Skeletal muscle tissue (tissue), 4 donors: Measurements from ENCODE around the gene UQCRC2. TPM values are rescaled to one million over a fixed set of nuclear protein-coding genes. Genes with fewer than 3 reads are reported as not detected.

Experiments used
- H3K27ac ChIP-seq: one replicate; pipeline ENCODE4 v1.7.0; 2013; ENCODE audit warnings: mild to moderate bottlenecking, low read depth, low read length, inconsistent platforms
- H3K27me3 ChIP-seq, 3 donors: one replicate each; pipeline ENCODE4 v1.7.0; 2013; ENCODE audit warnings: low read length in 3 of 3; ENCODE audit not compliant: control insufficient read depth in 3 of 3, insufficient read depth in 3 of 3
- H3K36me3 ChIP-seq, 3 donors: one replicate each; pipeline ENCODE4 v1.7.0; 2013; ENCODE audit warnings: low read length in 3 of 3; ENCODE audit not compliant: control insufficient read depth in 3 of 3, insufficient read depth in 3 of 3
- H3K4me1 ChIP-seq, 3 donors: one replicate each; pipeline ENCODE4 v1.7.0; 2013; ENCODE audit warnings: low read length in 3 of 3, mild to moderate bottlenecking in 3 of 3; ENCODE audit not compliant: control insufficient read depth in 3 of 3, insufficient read depth in 3 of 3
- H3K4me3 ChIP-seq, 3 donors: one replicate each; pipeline ENCODE4 v1.7.0; 2013; ENCODE audit warnings: low read length in 3 of 3
- H3K9ac ChIP-seq, 3 donors: one replicate each; pipeline ENCODE4 v1.7.0; 2013; ENCODE audit warnings: low read length in 3 of 3, mild to moderate bottlenecking in 3 of 3, moderate library complexity in 2 of 3, low read depth in 1 of 3
- H3K9me3 ChIP-seq, 3 donors: one replicate each; pipeline ENCODE4 v1.7.0; 2013; ENCODE audit warnings: low read length in 3 of 3; ENCODE audit not compliant: control insufficient read depth in 3 of 3
- total RNA-seq: library from RNA; depleted of rRNA; stranded (reverse); fragments of >200 nt; gene quantifications from one replicate; pipeline ENCODE4 v1.2.3, GENCODE V29; 2014
- donor health status: Osteomylitis.

Gene UQCRC2
- total RNA-seq, 1 donor from 2014 or later, result 449 TPM

DNA sequence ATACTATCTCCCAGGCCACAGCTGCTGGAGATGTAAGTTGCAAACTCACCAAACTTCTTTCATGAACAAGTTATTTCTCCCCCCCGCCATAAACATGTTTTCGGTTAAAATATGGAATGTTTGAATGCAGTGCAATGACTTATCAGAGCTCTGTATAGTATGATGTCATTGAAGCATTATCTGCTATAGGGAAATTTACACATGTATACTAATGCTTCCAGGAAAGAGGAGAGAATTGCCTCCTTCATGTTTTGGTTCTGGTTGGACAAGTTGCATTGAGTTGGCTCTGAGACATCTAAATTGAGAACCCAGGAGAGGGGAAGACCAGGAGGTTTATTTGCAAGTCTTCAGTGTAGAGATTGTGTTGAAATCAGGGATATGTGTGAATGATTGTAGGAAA lies 20.8 kb downstream of the UQCRC2 start:
- Histone ChIP-seq H3K9me3 (no peaks in the 10 kb centered on the region), H3K36me3 (peaks cover 72 to 95% (median 91%) of the 10 kb centered on the region in 3 donors), H3K4me3 (no peak overlapping the region)

DNA sequence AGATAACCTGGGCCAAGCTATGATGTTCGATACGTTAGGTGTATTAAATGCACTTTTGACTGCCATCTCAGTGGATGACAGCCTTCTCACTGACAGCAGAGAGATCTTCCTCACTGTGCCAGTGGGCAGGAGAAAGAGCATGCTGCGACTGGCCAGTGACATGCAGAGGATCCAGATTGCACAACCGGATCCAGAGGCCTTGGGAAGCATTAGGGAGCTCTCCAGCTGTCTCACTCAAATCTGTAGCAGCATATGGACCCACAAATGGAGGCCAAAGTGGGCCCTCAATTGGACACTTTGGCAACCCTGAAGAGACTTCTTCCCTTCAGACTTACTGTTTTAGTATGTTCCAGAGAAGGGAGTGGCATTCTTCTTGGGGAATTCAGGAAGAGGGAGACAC lies 26.9 kb downstream of the UQCRC2 start:
- Histone ChIP-seq H3K9ac (no peak overlapping the region), H3K9me3 (no peaks in the 10 kb centered on the region), H3K4me1 (no peaks in the 10 kb centered on the region), H3K27me3 (no peaks in the 10 kb centered on the region), H3K4me3 (no peak overlapping the region), H3K36me3 (peaks cover 82 to 95% (median 93%) of the 10 kb centered on the region in 3 donors), H3K27ac (no peak overlapping the region)

More for the DNA sequence above, 20.8 kb downstream of the UQCRC2 start:
- Histone ChIP-seq H3K4me1 (no peaks in the 10 kb centered on the region), H3K27me3 (no peaks in the 10 kb centered on the region), H3K27ac (no peak overlapping the region), H3K9ac (no peak overlapping the region)

DNA sequence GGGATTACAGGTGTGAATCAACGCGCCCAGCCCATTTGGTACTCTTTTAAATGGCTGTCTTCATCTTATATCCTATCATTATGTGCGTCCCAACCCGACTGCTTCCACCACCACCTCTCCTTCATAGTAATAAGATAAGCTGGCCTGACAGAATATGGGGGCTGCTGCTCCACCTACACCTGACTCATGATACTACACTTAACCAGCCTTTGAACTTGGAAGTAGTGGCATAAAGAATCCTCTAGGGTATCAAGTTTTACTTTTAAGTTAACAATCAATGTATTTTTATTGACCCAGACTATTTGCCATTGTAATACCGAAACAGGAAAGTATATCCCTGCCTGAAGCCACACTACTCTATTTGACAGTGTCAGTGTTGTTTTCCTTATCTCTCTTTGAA lies 28.9 kb downstream of the UQCRC2 start:
- peaks cover 62 to 78% (median 75%) of the 10 kb centered on the region in 3 donors for H3K36me3 ChIP-seq
- H3K9ac ChIP-seq, result no peak overlapping the region
- no peak overlapping the region for H3K27ac ChIP-seq
- H3K4me3 ChIP-seq, result no peak overlapping the region
- no peaks in the 10 kb centered on the region for H3K4me1 ChIP-seq
- no peaks in the 10 kb centered on the region for H3K9me3 ChIP-seq
- no peaks in the 10 kb centered on the region for H3K27me3 ChIP-seq

DNA sequence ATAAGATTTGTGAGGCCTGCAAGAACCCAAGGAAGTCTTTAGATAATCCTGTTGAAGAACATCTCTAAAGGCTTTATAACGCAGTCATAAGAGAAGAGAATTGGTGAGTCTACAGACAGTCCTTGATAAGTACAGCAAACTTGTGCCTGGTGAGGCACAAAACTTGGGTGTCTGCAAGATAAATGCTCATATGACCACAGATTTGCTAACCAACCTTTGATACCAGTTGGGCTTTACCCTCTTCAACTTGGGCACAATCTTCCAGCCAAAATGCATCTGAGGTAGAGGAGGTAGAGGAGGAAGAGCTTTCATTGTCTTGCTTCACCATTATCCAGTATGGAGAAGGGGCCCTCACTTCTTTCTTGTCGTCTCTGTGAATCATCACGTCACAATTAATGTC lies 30.9 kb downstream of the UQCRC2 start:
- Histone ChIP-seq H3K9me3 (no peaks in the 10 kb centered on the region), H3K4me1 (peaks cover 0 to 3% (median 2%) of the 10 kb centered on the region in 3 donors), H3K27me3 (no peaks in the 10 kb centered on the region), H3K4me3 (no peak overlapping the region), H3K9ac (no peak overlapping the region), H3K36me3 (peaks cover 46 to 59% (median 58%) of the 10 kb centered on the region in 3 donors), H3K27ac (no peak overlapping the region)

DNA sequence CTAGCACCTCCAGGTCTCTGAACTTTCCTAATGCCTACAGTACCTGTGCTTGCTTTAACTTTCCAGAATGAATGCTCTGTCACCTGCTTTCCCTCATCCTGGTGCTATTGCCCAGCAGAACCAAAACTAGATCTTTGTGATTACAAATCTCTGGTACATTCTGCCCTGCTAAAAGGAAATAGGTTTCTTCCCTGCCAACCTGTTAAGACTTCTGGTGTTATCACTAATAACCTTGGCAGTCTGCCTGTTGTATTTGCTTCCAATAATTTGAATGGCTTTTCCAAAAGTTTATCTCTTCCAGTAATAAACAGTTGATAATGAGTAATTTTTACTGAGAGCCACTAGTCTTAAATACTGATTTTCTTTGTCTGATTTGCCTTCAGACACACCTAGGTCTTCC lies 32.4 kb downstream of the UQCRC2 start:
- Histone ChIP-seq H3K27me3 (no peaks in the 10 kb centered on the region), H3K4me1 (peaks cover 7 to 15% (median 9%) of the 10 kb centered on the region in 3 donors), H3K9me3 (no peaks in the 10 kb centered on the region), H3K9ac (no peak overlapping the region), H3K27ac (no peak overlapping the region), H3K4me3 (no peak overlapping the region), H3K36me3 (peaks cover 32 to 44% (median 44%) of the 10 kb centered on the region in 3 donors)

DNA sequence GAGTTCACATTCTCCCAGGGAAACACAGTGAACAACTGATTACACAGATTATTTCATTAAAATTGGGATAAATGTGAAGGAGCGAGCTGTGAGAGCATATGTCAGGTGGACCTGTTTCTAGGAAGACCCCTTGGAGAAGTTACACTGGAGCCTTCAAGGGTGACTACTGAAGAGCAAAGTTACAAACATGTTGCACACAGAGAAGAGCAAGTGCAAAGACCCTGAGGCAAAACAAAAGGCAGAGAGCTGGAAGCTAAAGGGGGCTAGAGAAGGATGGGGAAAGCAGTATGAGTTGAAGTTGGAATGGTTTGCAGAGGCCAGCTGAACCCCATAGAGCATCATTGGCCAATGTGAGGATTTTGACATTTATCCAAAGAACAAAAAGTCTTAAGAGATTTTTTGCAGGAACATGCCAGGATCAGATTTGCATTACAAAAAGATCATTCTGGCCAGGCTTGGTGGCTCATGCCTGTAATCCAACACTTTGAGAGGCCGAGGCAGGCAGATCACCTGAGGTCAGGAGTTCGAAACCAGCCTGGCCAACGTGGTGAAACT lies 33.6 kb downstream of the UQCRC2 start:
- Histone ChIP-seq H3K36me3 (peaks cover 23 to 33% (median 31%) of the 10 kb centered on the region in 3 donors), H3K4me3 (no peak overlapping the region), H3K9ac (no peak overlapping the region), H3K27ac (no peak overlapping the region), H3K4me1 (peaks cover 9 to 15% (median 14%) of the 10 kb centered on the region in 3 donors), H3K27me3 (no peaks in the 10 kb centered on the region), H3K9me3 (no peaks in the 10 kb centered on the region)

DNA sequence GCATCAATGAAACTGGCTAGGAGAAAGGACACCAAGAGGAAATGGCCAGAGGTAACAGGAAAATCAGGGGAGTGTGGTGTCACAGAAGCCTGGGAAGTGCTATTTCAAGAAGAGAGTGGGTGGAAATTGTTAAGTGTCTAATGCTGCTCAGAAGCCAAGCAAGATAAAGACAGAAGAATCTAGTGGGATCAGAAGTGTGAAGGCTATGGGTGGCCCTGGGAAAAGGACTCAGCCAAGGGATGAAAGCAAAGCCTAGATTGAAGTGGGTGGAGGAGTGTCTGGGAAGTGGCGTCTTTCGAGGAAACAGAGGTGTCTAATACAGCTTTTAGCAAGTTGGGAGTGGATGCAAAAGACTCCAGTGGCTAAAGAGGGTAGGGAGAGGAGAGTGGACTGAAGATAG lies 34.3 kb downstream of the UQCRC2 start:
- Histone ChIP-seq H3K9ac (no peak overlapping the region), H3K4me1 (peaks cover 9 to 15% (median 14%) of the 10 kb centered on the region in 3 donors), H3K9me3 (no peaks in the 10 kb centered on the region), H3K4me3 (no peak overlapping the region), H3K36me3 (peaks cover 16 to 26% (median 26%) of the 10 kb centered on the region in 3 donors), H3K27ac (no peak overlapping the region), H3K27me3 (no peaks in the 10 kb centered on the region)

DNA sequence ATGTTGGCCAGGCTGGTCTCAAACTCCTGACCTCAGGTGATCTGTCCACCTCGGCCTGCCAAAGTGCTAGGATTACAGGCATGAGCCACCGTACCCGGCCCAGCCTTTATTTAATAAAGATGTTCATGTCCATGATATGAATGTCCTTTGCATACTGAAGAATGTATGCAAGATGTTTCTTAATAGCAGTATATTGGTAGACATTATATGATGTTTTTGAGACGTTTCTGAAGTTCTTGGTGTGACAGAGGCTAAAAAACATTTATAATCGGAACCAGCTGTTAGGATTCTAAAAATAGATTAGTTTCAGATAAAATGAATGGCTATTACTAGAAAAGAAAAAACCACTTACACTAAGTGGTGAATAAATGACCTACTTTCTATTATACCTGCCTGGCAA lies 36.0 kb downstream of the UQCRC2 start:
- H3K27me3 ChIP-seq, result no peaks in the 10 kb centered on the region
- no peak overlapping the region for H3K27ac ChIP-seq
- H3K9ac ChIP-seq, result no peak overlapping the region
- peaks cover 9 to 15% (median 14%) of the 10 kb centered on the region in 3 donors for H3K4me1 ChIP-seq
- H3K9me3 ChIP-seq, result no peaks in the 10 kb centered on the region
- no peak overlapping the region for H3K4me3 ChIP-seq
- H3K36me3 ChIP-seq, result peaks cover 4 to 12% (median 10%) of the 10 kb centered on the region in 3 donors

DNA sequence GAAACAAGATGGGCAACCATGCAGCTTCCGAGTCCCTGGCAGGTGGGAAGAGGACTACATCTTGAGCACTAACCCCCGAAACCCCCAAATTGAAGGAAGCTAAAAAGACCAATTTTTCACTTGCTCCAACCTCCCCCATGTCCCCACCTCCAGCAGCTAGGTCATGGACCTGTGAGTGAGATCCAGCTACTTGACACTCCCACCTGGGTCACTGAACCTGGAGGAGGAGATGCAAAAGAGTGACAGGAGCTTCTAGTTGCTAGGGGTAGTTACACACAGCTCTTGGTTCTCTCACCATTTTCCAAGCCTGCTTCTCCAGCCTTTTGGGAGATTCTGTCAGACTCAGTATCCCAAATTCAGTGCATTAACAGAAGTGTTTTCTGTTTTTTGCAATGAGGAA lies 36.6 kb downstream of the UQCRC2 start:
- Histone ChIP-seq H3K4me3 (no peak overlapping the region), H3K27ac (no peak overlapping the region), H3K27me3 (no peaks in the 10 kb centered on the region), H3K4me1 (peaks cover 9 to 15% (median 14%) of the 10 kb centered on the region in 3 donors), H3K36me3 (peaks cover 0 to 6% (median 5%) of the 10 kb centered on the region in 3 donors), H3K9ac (no peak overlapping the region), H3K9me3 (no peaks in the 10 kb centered on the region)

DNA sequence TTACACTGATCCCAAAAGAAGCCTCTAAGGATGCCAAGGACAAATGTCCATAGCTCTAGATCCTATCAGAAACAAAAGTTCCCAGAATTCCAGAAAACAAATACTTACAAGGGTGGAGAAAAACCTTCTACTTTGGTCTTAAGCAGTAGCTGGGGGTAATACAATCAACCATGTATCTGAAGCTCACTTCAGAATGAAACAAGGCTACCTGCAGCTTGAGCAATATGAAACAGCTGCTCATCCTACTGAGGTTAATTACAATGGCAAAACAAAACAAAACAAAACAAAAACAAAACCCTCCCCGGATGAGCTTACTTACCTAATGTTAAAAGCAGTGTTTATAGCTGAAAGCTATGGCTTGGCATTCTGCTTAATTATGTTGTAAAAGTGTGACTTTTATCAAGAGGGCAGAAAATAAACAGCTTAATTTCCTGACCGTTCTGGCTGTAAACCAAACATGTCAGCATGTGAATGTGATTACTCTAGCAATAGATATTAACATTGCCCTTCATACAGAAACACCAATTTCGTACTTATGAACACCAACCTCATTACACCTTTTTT lies 37.3 kb downstream of the UQCRC2 start:
- no peak overlapping the region for H3K27ac ChIP-seq
- H3K4me1 ChIP-seq, result peaks cover 9 to 15% (median 14%) of the 10 kb centered on the region in 3 donors
- H3K9me3 ChIP-seq, result no peaks in the 10 kb centered on the region

More for the DNA sequence above, 37.3 kb downstream of the UQCRC2 start:
- no peak overlapping the region for H3K4me3 ChIP-seq
- H3K36me3 ChIP-seq, result peaks cover 0 to 4% (median 3%) of the 10 kb centered on the region in 3 donors
- H3K9ac ChIP-seq, result no peak overlapping the region
- H3K27me3 ChIP-seq, result no peaks in the 10 kb centered on the region
